Fibroblast of upper back skin (primary cell): ENCODE measurements around the gene NRXN2.

ENCODE experiments used
- DNase-seq: peaks from one replicate; pipeline ENCODE4 v3.0.0-alpha.2; 2013

NRXN2 gene

GRCh38 chr11:64758330-64759079 is 35.5 kb upstream of the NRXN2 start:
- DNase-seq, result no peak

GRCh38 chr11:64757549-64758329 is 34.7 kb upstream of the NRXN2 start:
- DNase-seq, result no peak

- DNase-seq, result no peak
These were observed 32.8 kb upstream of the NRXN2 start for GRCh38 chr11:64755681-64756361.

GRCh38 chr11:64754919-64755662 is 32.1 kb upstream of the NRXN2 start:
- DNase-seq, result no peak

GRCh38 chr11:64754124-64754918 is 31.3 kb upstream of the NRXN2 start:
- no peak for DNase-seq

GRCh38 chr11:64753380-64754123 is 30.6 kb upstream of the NRXN2 start:
- DNase-seq, result no peak

- no peak for DNase-seq
These were observed 30.0 kb upstream of the NRXN2 start for GRCh38 chr11:64753019-64753379.

- no peak for DNase-seq
These were observed 29.4 kb upstream of the NRXN2 start for GRCh38 chr11:64752175-64752970.

GRCh38 chr11:64751580-64751979 is 28.6 kb upstream of the NRXN2 start:
- DNase-seq, result no peak

- no peak for DNase-seq
These were observed 28.1 kb upstream of the NRXN2 start for GRCh38 chr11:64751136-64751535.

GRCh38 chr11:64750361-64751054 is 27.5 kb upstream of the NRXN2 start:
- no peak for DNase-seq

GRCh38 chr11:64747961-64748665 is 25.1 kb upstream of the NRXN2 start:
- peak; percentile 85 for DNase-seq

GRCh38 chr11:64746486-64746885 is 23.5 kb upstream of the NRXN2 start:
- no peak for DNase-seq

GRCh38 chr11:64745521-64746328 is 22.7 kb upstream of the NRXN2 start:
- no peak for DNase-seq

- no peak for DNase-seq
These were observed 22.2 kb upstream of the NRXN2 start for GRCh38 chr11:64745189-64745520.

GRCh38 chr11:64744544-64745188 is 21.7 kb upstream of the NRXN2 start:
- DNase-seq, result no peak

- DNase-seq, result no peak
These were observed 20.9 kb upstream of the NRXN2 start, which contains the start of gene RASGRP2 for GRCh38 chr11:64743591-64744543. Gene RASGRP2, minus strand, starts transcription at chr11:64744142. Its CDS starts 1,276 bp downstream, at chr11:64742866.
